NCI-H748 (cell line): ENCODE data around the gene MBP.

Source experiments
- DNase-seq: peaks from one replicate; lab custom pipeline; 2025; ENCODE audit not compliant: unreplicated experiment; lab: John Stamatoyannopoulos, UW

The MBP gene

DNA sequence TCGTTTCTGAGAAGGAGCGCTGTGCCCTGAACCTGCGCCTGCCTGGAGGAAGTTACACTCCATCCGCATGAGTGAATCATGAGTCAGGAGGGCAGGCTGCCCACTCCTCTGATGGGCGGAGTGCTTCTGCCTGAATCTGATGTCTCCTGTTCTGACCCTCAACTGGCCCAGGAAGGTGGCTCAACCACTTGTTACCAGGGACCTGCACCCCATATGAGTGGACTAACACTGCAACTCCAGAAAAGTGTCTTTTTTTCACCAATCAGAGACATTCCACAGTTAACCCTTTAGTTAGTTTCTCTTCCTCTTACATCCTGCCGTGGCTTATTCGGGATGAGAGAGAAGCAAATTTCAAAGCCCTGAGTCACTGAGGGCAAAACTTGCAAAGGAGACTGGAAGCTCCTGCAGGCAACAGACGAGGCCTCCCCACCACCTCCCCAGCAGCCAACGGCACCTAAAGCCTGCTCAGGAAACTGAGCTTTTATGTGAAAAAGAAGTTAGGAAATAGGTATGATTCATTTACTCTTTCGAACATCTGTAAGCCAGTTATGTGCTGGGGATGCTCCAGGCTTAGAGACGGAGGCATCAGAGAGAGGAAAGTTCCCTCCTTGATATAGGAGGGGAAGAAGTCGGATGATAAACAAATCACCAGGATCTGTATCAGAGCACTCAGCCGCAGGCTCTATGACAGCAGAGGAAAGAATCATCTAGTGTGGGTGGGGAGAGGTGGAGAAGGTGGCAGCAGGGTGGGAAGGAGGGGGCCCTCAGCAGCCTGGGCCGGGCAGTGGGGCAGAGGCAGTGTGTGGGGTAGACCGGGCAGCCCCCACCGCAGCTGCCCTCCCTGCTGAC, 30.9 kb downstream of the MBP start:
- no peak for DNase-seq

DNA sequence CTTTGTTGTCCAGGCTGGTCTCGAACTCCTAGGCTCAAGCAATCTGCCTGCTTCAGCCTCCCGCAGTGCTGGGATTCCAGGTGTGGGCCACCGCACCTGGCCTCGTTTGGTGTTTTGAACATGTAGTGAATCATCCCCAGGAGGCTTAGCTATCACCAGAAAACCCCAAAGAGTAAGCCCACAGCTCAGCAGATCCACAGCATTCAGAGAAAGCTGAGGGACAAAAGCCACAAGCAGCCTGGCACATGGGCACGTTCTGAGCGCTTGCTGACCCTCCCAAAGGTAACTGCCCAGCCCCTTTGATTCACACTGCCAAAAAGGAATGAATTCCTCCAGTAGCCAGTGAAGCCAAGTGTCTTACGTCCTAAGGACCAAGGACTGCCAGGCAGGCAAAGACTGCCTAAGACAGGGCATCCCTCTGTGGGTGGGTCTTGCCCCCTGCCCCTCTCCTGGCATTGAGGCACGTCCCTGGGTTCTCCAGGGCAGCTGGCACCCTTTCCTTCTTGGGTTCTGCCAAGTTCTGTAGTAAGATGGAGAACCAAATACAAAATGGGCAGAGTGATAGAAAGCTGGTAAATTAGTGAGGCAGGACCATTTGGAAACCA, 31.7 kb downstream of the MBP start:
- no peak for DNase-seq

DNA sequence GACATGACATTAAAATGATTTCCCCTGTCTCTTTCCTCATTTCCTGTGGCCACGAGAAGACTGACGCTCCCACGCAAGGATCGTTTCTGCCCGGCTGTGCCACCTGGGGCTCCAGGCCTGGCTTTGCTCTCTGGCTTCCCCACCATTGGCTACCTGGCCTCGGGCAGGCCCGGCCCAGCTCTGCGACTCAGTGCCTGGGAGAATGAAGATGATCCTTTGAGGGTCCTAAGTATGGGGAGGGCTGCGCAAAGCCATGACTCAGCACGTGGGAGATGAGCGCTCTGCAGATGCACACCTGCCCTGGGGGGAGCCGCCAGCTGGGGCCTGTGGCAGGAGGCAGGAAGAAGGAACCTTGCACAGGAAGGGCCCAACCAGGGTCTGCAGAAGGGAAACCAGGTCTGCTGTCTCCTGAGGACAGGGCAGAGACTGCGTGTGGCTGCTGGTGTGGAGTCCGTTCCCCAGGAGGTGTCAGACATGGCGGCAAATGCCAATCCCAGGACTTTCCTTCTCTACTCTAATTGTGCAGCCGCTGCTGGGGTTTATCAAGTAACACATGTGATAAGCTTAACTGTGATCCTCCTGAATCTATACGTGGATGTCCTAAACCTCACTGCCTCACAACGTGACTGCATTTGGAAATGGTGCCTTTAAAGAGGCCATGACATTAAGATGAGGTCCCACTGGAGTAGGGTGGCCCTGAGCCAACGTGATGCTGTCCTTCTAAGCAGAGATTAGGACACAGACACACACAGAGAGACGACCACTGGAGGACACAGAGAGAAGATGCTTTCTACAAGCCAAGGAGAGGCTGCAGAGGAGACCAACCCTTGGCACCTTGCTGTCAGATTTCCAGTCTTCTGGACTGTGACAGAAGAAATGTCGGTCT, 32.9 kb downstream of the MBP start:
- DNase-seq, result no peak

DNA sequence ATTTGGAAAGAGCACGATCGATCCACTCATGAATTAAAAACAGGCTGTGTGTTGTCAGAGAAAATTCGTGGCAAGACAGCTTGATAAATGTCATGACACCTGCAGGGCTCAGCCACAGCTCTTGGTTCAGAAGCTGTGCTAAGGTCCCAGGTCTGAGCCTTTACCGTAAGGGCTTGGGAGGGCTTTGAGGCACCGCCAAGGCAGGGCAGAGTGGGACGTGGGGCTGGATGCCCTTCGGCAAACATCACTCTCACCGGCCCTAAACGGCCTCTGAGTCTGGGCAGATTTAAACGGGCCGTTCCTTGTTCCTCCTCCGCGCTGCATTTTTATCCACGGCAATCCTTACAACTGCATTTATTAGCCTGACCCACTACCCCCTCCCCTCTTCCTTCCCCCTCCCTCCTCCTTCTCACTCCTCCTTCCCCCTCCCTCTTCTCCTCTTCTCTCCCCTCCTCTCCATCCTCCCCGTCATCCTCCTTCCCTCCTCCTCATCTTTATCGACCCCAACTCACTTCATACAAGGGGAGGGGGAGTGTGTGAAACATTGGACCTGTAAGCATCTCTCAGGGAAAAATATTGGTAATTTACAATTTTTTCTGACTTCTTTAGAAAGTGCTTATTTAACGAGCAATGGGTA, 33.9 kb downstream of the MBP start:
- peak; percentile 14 for DNase-seq

DNA sequence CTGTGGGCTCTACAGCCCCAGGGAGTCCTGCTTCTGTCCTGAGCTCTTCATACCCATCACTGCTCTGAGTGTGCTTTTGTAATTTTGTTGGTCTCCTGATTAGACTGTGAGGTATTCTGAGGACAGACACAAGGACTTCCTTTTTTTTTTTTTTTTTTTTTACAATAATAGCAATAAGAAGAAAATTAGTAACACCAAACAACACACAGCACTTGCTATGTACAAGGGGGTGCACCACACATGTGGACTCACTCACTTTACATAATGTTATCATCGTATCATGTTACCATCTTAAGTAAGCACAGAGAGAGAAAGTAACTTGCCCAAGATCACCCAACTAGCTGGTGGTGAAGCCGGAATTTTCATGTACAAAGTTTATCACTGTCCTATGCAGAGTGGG, 34.6 kb downstream of the MBP start:
- no peak for DNase-seq

DNA sequence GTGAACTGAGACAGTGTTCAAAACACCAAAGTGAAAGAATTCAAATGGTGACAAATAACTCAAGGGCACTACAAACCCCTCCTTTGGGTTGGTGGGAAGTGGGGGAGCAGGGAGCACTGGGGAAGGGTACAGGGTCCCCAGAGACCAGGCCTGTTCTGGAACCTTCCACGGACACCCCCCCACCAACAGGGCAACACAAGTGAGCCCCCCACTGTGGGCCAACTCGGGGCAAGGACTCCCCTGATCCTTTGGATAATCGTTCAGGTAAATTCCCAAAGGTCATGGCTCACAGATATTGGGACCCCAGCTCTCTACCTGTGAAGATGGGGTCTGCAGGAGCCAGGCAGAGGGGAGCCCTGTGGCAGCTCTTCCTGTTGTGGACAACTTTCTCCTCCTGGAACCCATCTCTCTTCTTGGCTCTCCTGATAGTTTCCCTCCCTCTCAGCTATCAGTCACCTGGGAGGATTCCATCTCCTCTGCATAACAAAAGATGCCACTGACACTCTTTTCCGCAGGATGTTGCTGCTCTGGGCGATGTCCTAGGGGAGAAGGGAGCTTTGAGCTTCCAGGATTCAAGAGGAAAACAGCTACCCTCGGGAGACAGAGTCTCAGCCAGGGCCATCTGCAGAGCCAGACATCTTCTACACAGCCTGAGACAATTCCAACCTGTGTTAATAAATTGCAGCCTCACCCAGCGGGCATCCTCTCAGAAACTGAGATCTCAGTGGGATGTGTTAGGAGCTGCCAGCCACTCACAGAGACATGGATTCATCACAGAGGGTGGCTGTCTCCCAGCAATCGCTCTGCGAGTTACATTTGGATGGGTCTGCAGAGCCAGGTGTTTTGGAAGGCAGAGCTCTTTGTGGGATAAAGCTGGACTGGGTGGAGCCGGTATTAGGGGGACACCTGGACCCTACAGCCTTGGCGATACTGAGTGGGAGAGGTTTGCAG, 35.4 kb downstream of the MBP start:
- DNase-seq, result peak; percentile 73

DNA sequence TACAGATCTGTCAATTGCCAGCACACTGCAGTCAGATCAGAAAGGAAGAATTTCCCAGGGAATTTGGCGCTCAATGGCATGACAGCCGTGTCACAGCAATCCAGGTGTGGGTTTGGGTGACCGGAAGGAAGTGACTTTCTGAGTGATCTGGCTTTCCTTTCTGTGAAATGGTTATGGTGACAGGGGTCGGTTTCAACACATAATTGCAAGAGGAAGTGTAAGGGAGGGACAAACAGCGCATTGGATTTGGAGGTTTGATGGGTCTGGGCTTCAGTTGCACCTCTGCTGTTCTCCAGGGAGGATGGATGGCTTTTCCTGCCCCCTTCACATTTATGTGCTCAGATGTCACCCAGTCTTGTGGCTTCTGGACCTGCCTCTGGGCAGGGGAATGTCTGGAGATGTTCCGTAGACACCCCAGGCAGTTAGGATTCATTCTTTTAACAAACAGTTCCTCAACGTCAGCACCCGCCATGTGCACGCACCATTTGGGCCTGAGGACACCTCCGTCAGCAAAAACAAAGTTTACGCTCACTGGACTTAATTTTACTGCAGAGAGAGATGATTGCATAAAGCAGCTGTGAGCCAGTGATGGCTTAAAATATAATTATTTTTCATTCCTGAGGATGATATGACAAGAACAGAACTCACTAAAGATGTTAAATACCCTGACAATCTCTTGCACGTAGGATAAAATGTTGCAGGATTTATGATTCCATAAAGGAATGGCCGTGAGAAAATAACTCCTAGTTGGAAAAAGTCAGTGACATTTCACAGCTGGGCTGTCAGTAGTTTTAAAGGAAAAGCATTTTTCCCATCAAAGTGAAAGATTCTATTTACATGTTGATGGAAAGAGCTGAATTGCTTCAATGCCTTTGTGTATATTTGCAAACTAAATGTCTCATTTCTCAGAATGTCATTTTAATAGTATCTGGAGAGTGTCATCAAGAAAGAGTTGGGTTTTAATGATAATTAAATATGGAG, 36.9 kb downstream of the MBP start:
- no peak for DNase-seq

DNA sequence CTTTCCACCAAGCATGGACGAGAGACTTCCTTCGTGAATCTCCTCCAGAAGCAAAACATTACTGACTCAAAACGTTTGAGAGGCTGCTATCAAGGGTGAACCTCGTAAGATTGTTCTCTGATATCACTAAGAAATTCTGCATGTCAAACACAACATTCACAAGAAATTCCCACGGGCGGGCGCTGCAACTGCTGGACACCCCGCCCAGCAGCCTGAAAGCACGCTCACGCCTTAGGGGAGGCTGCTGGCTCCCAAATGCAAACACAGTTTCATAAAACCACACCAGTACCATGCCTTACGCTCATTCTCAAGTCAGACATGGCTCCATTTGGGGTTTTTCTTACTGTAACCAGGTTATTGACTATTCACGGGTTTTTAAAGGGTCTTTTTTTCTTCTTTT, 39.0 kb downstream of the MBP start:
- DNase-seq, result no peak

DNA sequence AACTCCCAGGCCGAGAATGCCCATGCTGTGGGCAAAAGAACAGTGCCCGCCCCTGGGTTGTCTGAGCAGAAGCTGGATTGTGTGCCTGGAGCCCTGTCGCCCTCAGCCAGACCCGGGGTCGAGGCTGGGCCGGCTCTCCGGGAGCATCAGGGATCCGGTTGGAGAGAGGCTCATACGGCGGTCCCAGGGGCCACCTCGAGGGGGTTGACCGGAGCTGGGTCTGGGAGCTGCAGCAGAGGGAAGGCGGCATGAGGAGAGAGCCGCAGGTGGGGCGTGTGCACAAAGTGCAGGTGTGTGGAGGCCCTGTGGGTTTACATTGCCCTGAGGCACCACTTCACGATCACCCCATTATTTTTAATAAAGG, 39.5 kb downstream of the MBP start:
- DNase-seq, result no peak

DNA sequence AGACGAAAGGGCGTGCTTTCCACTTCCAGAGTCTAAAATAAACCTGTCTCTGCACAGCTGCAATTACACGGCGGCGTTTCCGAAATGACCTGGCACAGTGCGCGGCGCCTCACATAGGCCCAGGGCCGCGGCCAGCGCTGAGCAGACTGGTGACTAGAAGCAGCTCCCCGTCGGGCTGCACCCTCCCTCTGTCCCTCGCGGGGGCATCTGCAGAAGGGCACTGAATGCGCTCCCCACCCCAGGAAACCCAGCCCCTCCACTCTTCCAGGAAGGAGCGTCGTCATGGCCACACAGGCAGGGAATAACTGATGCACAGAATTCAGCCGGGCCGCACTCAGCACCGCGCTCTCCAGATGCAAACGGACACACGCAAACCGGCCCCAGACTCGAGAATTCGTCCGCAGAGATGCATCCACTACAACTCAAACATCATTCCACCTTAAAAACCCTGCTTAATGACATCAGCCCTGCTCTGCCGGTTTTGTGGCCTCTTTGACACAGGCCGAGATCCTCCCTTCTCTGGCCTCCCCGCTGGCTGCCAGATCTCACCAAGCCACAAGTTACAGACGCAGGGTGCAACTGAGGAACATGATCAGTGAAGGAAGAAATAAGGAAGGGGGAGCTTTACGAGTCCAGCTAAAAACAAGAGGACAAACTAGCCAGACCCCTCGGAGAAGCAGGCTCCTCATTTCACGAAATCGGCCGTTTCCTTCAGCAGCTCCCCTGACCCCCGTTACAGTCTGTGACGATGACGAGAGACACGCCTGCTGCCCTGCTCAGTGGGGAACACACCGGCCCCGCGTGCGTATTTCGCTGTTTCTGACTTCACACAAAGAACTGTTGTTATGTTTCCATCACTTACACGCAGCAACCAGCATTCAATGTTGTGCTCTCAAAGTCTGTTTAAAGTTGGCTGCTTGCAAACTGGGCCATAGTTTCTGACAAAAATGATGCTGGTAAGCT, 40.2 kb downstream of the MBP start:
- peak; percentile 20 for DNase-seq

- DNase-seq, result peak; percentile 61
Measured at GRCh38 chr18:77091366-77091765, 41.2 kb downstream of the MBP start.

GRCh38 chr18:77090546-77091174, 41.9 kb downstream of the MBP start:
- peak; percentile 84 for DNase-seq

- no peak for DNase-seq
Measured at GRCh38 chr18:77089723-77090285, 42.8 kb downstream of the MBP start.

DNA sequence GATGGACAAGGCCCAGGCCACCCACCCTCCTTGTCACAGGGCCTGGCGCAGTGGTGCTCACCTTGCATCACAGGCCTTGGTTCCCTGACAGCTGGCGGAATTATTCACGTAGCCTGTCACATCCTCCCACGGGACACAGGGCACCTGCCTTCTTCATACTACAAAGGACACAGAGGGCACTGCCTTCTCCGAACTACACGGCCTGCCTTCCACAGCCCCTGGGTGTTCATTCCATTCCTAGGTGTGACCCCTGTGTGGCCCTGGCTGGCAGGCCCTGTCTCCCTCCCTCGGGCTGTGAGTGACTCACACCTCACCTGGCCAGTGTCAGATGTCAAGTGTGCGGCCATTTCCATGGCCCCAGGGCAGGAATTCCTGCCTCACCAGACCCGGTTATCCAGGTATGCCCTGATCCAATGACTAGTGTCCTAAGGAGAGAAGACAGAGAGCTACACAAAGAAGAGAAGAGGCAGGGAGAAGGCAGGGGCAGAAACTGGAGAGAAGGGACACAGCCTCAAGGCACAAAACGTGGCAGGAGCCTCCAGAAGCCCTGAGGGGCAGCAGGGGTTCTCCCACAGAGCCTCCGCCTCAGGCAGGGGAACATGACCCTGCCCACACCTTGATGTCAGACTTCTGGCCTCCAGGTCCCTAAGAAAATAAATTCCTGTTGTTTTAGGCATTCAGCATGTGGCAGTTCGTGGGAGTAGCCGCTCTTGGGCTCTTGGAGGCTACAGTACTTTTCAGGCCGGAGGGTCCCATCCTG, 43.4 kb downstream of the MBP start:
- no peak for DNase-seq

- no peak for DNase-seq
Measured at GRCh38 chr18:77087393-77088141, 45.0 kb downstream of the MBP start.
